Measurements from ENCODE around the gene TIGD6.

- TF ChIP-seq EP300 (IDR thresholded peaks at IDR 0.05; ENCODE audit: borderline replicate concordance) = no peak
- no peak for TF ChIP-seq TAF1 (IDR thresholded peaks at IDR 0.05; ENCODE audit: low read depth)
- no peak for TF ChIP-seq EGR1 (IDR thresholded peaks at IDR 0.05)
- TF ChIP-seq, protein P1, sequence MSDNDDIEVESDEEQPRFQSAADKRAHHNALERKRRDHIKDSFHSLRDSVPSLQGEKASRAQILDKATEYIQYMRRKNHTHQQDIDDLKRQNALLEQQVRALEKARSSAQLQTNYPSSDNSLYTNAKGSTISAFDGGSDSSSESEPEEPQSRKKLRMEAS (IDR thresholded peaks at IDR 0.05) = no peak
- TF ChIP-seq CEBPB (IDR thresholded peaks at IDR 0.05) = 0 out of 2 replicates have a peak, but pooled peaks have one; percentile 17
- no peak for TF ChIP-seq FOXM1 (IDR thresholded peaks at IDR 0.05; ENCODE audit: borderline replicate concordance, low read depth)
- TF ChIP-seq RAD21 (IDR thresholded peaks at IDR 0.05; ENCODE audit: low read depth) = no peak
- no peak for TF ChIP-seq REST (IDR thresholded peaks at IDR 0.05; ENCODE audit: low read depth)
- no peak for TF ChIP-seq YY1 (IDR thresholded peaks at IDR 0.05; ENCODE audit: low read depth)
- no peak for TF ChIP-seq TEAD4 (IDR thresholded peaks at IDR 0.05)
- no peak for TF ChIP-seq CREB1 (IDR thresholded peaks at IDR 0.05; ENCODE audit: low read depth)
Measured at GRCh38 chr5:149988126-149988525, 12.3 kb downstream of the TIGD6 start.
